ENCODE measurements around the gene PDE6B. TPM values are rescaled to one million over a fixed set of nuclear protein-coding genes. Genes with fewer than 3 reads are reported as not detected.

PDE6B gene
- total and polyA plus RNA-seq, 8 donors = 7.6 to 21.1 (median 16.4) TPM

- intact Hi-C loops (cut with DNase I) = no loop called here
- ATAC-seq = peak; percentile 42
- no peaks in the 10 kb centered on the region for H3K27me3 ChIP-seq
- no peaks in the 10 kb centered on the region for H3K9me3 ChIP-seq
- no peak for TF ChIP-seq CTCF (IDR thresholded peaks at IDR 0.05)
- DNase-seq = peak in 2 of 4 donors; percentile 73 to 91
- H3K27ac ChIP-seq = peak overlapping the region; percentile 48 to 86
- H3K36me3 ChIP-seq = peaks cover 0 to 24% of the 10 kb centered on the region in 2 donors
- peak overlapping the region; percentile 70 to 97 for H3K4me3 ChIP-seq
- peaks cover 5 to 30% of the 10 kb centered on the region in 2 donors for H3K4me1 ChIP-seq
Observed at GRCh38 chr4:673349-674091, 48.1 kb downstream of the PDE6B start.

- peak within 1 kb of the TSS; percentile 70 to 97 for H3K4me3 ChIP-seq
- peak; percentile 60 to 87 for TF ChIP-seq CTCF (IDR thresholded peaks at IDR 0.05)
- no peaks in the 10 kb centered on the region for H3K9me3 ChIP-seq
- peaks cover 5 to 30% of the 10 kb centered on the region in 2 donors for H3K4me1 ChIP-seq
- intact Hi-C loops (cut with DNase I) = no loop called here
- ATAC-seq = peak; percentile 91
- H3K27ac ChIP-seq = peak within 1 kb of the TSS; percentile 83 to 86
- H3K27me3 ChIP-seq = no peaks in the 10 kb centered on the region
- peaks cover 0 to 24% of the 10 kb centered on the region in 2 donors for H3K36me3 ChIP-seq
- peak; percentile 98 to 100 (median 98) for DNase-seq
Observed at GRCh38 chr4:674172-675035, 49.0 kb downstream of the PDE6B start, which contains the start of the genes ATP5ME and MYL5. TSS of gene ATP5ME (minus strand) at chr4:674276. CDS start at chr4:674247, 29 bp downstream. TSS of gene MYL5 (plus strand) at chr4:674542. CDS start at chr4:678027, 3,485 bp downstream.

- intact Hi-C loops (cut with DNase I) = no loop called here
- Histone ChIP-seq H3K27ac (peak overlapping the region; percentile 83 to 86), H3K4me3 (peak overlapping the region; percentile 70 to 97), H3K4me1 (peaks cover 5 to 32% of the 10 kb centered on the region in 2 donors), H3K9me3 (no peaks in the 10 kb centered on the region), H3K36me3 (peaks cover 0 to 24% of the 10 kb centered on the region in 2 donors), H3K27me3 (no peaks in the 10 kb centered on the region)
- no peak for TF ChIP-seq CTCF (IDR thresholded peaks at IDR 0.05)
- DNase-seq = peak in 1 of 4 donors; percentile 83
- ATAC-seq = peak; percentile 7
Observed at GRCh38 chr4:675036-675882, 49.9 kb downstream of the PDE6B start.

- Histone ChIP-seq H3K36me3 (peaks cover 0 to 17% of the 10 kb centered on the region in 2 donors), H3K27me3 (no peaks in the 10 kb centered on the region), H3K9me3 (no peaks in the 10 kb centered on the region), H3K27ac (no peak overlapping the region), H3K4me1 (peaks cover 11 to 42% of the 10 kb centered on the region in 2 donors), H3K4me3 (no peak overlapping the region)
- intact Hi-C loops (cut with DNase I) = no loop called here
- DNase-seq (peak in 1 of 4 donors; percentile 76), ATAC-seq (no peak)
- no peak for TF ChIP-seq CTCF (IDR thresholded peaks at IDR 0.05)
Observed at GRCh38 chr4:675980-676870, 50.9 kb downstream of the PDE6B start.

Data from left lung (tissue), 10 donors.